GM12865 (cell line): ENCODE measurements around the gene FAM47B.

Source experiments
- DNase-seq: peaks from one replicate; pipeline ENCODE4 v3.0.0; 2010; ENCODE audit warnings: low read depth
- H3K4me3 ChIP-seq: 2 replicates; pipeline ENCODE4 v1.5.1; 2011; ENCODE audit warnings: mild to moderate bottlenecking, low read depth, low read length, control low read depth
- CTCF ChIP-seq: IDR thresholded peaks from 2 replicates; pipeline ENCODE4 v1.5.1; 2011; ENCODE audit warnings: low read length, control low read depth, low read depth, inconsistent platforms; ENCODE audit not compliant: insufficient read depth; ENCODE audit errors: missing control alignments

The FAM47B gene

GRCh38 chrX:34917146-34917545, 25.4 kb upstream of the FAM47B start:
- TF ChIP-seq CTCF = no peak
- DNase-seq = no peak
- no peak overlapping the region for H3K4me3 ChIP-seq

GRCh38 chrX:34918091-34918736, 24.4 kb upstream of the FAM47B start:
- no peak for DNase-seq
- no peak overlapping the region for H3K4me3 ChIP-seq
- no peak for TF ChIP-seq CTCF

- H3K4me3 ChIP-seq = no peak overlapping the region
- no peak for TF ChIP-seq CTCF
- DNase-seq = no peak
These were observed 23.7 kb upstream of the FAM47B start for GRCh38 chrX:34918856-34919255.

- no peak overlapping the region for H3K4me3 ChIP-seq
- TF ChIP-seq CTCF = no peak
- no peak for DNase-seq
These were observed 14.7 kb upstream of the FAM47B start for GRCh38 chrX:34927866-34928265.

GRCh38 chrX:34943235-34943634, 639 bp downstream of the FAM47B start:
- DNase-seq = no peak
- no peak for TF ChIP-seq CTCF
- no peak overlapping the region for H3K4me3 ChIP-seq

GRCh38 chrX:34956916-34957315, 14.3 kb downstream of the FAM47B start:
- no peak for TF ChIP-seq CTCF
- H3K4me3 ChIP-seq = no peak overlapping the region
- DNase-seq = no peak

- TF ChIP-seq CTCF = no peak
- no peak for DNase-seq
- no peak overlapping the region for H3K4me3 ChIP-seq
These were observed 19.1 kb downstream of the FAM47B start for GRCh38 chrX:34961662-34962061.
